T-helper 9 cell (primary cell): ENCODE measurements around the gene MARCKS.

ENCODE experiments used
- DNase-seq: peaks from one replicate; pipeline ENCODE4 v3.0.0-alpha.2; 2020

The MARCKS gene

GRCh38 chr6:113854531-113855499, 2.3 kb upstream of the MARCKS start:
- DNase-seq = no peak

DNA sequence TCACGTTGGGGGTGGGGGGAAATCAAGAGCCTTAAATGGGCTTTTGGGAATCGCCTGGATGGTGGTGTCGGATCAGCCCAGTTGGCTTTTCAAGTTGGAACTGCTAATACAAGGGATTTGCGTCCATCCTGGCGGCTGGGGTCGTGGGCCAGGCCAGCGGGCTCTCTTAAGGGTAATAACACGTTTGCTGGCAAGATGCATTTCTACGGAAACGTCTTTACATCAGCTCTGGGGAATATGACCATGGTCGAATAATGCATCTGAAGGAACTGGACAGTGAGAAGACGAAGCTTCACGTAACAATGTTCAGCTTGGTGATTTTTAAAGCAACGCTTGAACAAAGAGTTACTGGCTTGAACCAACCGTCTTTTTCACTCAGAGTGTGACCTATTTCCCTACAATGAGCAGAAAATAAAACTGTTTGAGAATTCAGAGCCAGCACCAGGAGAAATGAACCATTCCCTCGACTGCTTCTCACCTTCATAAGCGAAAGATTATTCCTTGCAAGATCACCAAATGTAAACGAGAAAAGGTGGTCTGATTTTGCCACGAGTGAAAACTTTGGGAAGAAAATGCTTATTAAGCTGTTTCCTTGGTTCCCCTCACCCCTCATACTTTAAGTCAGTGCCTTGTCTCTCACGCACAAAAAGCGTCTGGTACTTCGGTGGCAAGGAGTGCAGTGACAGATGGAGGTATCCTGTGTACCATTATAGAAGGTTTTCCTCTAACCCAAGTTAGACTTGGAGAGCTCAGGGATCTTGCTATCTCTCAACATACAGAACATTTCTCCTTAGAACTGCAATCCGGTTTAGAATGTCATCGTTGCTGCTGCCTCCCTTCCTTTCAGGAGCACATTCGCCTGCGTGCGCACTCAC, 1.4 kb upstream of the MARCKS start:
- no peak for DNase-seq

GRCh38 chr6:113856375-113856624, 845 bp upstream of the MARCKS start:
- DNase-seq = no peak

GRCh38 chr6:113857556-113858479, 673 bp downstream of the MARCKS start:
- no peak for DNase-seq

DNA sequence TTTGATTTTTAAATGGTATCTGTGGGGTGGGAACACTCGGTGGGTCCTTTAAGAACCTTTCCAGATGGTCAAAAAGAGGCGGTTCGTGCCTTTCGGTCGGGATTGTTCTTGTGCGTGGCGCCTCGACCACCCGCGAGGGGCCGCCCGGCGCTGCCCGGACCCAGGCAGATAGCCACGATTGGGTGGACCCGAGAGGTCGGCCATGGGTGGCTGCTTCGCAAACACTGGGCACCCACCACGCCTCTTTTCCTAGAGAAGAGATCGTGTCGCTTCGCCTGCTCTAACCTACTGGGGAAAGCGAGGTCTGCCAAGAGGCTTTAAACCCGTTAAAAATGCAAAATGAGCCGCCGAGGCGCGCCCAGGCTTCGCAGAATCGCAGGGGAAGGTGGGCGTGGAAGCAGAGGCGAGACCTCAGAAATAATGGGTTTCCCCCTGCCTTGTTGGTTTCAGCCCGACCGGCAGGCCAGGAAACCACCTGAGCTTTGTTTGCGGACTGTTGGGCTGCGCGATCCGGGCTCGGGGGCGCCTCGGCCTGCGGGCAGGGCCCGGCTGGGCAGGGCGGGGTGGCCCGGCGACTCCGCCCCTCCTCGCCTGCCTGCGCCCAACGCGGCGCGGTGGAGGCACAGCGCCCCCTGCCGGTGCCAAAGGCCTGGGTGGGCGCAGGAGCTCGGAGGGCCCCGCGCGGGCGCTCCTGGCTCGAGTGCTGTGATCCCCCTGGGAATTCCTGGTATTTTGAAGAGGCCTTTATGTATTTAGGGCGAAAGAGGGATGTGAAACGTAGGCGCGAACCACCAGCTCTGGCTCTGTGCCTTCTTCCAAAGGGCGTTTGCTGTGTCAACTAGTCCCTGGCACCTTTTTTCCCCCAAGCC, 1.6 kb downstream of the MARCKS start:
- peak; percentile 53 for DNase-seq

DNA sequence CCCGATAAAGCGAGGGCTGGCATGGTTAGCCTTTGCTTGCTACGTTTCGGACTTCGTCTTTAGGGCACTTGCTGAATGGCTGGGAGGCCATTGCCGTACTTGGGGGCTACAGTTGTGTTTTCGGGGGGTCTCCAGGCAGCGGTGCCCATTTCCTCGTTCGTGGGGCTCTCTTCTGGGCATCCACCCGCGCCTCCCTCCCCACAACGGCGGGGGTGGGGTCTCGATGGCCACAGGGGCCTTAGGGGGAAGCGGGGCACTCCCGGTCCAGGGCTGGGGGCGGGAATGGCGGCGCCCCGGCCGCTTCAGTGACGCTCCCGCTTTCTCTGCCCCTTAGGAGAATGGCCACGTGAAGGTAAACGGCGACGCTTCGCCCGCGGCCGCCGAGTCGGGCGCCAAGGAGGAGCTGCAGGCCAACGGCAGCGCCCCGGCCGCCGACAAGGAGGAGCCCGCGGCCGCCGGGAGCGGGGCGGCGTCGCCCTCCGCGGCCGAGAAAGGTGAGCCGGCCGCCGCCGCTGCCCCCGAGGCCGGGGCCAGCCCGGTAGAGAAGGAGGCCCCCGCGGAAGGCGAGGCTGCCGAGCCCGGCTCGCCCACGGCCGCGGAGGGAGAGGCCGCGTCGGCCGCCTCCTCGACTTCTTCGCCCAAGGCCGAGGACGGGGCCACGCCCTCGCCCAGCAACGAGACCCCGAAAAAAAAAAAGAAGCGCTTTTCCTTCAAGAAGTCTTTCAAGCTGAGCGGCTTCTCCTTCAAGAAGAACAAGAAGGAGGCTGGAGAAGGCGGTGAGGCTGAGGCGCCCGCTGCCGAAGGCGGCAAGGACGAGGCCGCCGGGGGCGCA, 2.4 kb downstream of the MARCKS start:
- DNase-seq = no peak

GRCh38 chr6:113860181-113860955, 3.2 kb downstream of the MARCKS start:
- DNase-seq = no peak

- no peak for DNase-seq
Measured at GRCh38 chr6:113862112-113862511, 5.0 kb downstream of the MARCKS start.

DNA sequence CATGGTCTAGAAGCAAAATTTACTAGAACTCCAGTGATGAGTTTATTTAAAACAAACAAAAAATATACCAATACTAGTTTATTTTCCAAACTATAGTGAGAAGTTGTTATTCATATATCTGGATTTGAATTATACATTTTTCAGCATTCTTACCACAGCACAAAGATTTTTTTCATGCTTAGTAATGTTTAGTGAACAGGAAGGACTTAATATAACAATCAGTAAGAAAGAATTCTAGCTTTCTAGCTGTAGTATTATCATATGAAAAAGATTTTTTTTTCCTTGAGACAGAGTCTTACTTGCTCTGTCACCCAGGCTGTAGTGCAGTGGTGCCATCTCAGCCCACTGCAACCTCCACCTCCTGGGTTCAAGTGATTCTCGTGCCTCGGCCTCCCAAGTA, 13.8 kb downstream of the MARCKS start:
- no peak for DNase-seq

DNA sequence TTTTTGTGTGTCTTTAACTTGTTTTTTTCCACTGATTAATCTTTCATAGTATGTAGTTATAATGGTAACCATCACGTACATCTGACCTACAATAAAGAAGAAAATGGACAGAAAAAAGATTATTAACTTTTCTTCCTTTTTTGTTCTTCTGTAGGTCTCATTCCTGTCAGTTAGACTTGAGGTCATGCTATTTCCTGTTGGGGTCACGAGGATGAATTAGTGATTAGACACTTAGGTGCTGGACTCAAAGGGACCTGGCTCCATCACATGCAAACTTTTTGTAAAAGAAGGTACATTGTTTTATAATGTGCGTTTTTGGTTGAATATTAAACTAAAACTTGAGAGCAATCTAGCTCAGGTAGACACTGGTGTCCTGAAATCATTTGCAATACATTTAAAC, 14.8 kb downstream of the MARCKS start:
- no peak for DNase-seq

DNA sequence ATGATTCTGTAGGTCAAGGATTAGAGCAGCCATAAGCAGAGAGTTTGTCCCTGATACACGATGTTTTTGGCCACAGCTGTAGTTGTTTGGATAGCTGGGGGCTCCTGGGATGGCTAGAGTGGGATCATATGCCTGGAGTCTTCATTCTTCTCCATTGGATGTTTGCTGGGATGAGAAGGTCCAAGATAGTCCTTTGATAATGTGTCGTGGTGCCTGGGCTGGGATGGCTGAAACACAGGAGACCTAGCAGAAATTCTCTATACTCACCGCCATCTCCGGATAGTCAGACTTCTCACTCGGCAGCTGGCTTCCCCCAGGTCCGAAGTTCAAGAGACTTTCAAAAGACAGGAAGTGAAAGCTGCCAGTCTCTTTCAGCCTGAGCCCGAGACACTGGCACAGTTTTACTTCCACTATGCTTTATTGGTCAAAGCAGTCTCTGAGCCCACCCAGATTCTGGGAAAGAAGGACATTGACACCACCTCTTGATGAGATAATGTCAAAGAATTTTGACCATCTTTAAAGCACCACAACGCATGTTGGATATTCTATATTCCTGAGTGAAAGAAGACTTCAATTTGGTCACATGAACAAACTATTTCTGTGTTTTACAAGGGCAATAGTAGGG, 16.0 kb downstream of the MARCKS start:
- no peak for DNase-seq

DNA sequence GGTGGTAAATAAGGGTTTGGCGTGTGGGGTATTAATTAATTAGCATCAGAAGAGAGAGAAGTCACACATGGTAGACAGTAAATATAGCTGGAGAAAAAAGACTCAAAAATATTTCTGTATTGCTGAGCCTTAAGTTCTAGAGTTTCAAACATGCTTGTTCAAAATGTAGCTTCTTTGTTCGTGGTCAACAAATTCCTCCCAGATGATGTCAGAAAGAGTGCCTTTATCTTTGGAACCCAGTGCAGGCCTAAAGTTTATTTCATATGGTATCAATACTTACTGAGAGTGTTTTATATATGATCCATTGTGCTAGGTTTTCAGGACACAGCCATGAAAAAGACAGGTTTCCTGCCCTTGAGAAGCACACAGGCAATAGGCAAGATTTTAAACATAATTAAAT, 18.3 kb downstream of the MARCKS start:
- no peak for DNase-seq

- DNase-seq = no peak
Measured at GRCh38 chr6:113876695-113877094, 19.6 kb downstream of the MARCKS start.

GRCh38 chr6:113879186-113880096, 22.3 kb downstream of the MARCKS start:
- no peak for DNase-seq

GRCh38 chr6:113881478-113881980, 24.4 kb downstream of the MARCKS start:
- no peak for DNase-seq

GRCh38 chr6:113882336-113883022, 25.3 kb downstream of the MARCKS start:
- DNase-seq = no peak

DNA sequence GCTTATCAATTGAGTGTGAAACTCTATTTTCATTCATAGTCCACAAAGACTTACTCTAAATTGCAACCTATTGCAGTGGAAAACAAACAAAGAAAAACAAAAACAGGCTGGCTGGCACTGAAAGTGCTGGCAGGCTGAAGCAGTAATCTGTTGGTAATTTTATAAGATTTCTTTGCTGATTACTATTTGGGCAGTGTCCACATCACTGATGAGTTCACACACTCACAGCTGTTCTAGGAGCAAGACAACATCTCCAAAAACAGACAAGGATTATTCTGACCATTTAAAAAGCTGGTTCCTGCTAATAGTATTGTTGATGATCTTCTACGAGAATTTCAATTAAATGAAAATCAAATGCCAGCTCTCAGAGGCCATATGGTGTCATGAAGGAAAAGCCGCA, 26.9 kb downstream of the MARCKS start:
- no peak for DNase-seq

GRCh38 chr6:113886512-113886911, 29.4 kb downstream of the MARCKS start:
- no peak for DNase-seq
